ENCODE data around the gene TRPM3.

GRCh38 chr9:70481471-70481870 is 640.0 kb downstream of the TRPM3 start:
- TF ChIP-seq EZH2 (IDR thresholded peaks at IDR 0.05) (no peak), POLR2AphosphoS5 (IDR thresholded peaks at IDR 0.05; ENCODE audit: borderline replicate concordance, low read depth, low read length) (no peak)
